ENCODE results near the gene GRHL3.
A peak's percentile ranks its signal among the peaks of the same experiment; 100 is the strongest.

Gene GRHL3

GRCh38 chr1:24391882-24392603 lies 72.9 kb downstream of the GRHL3 start:
- TF ChIP-seq CTCF (IDR thresholded peaks at IDR 0.05; ENCODE audit: low read depth, low read length, missing control alignments), result peak; percentile 82
- in situ Hi-C loops (cut with HindIII; ENCODE audit: low sequenced_read_pairs), result loop anchor here (5.0 kb wide), 3 partner anchors 85 to 245 kb away; no protein-coding TSS in a partner anchor

GRCh38 chr1:24392604-24392946 lies 73.4 kb downstream of the GRHL3 start:
- H3K4me3 ChIP-seq (ENCODE audit: low read depth, low read length), result no peak overlapping the region
- no peak for DNase-seq (ENCODE audit: low read depth)
- in situ Hi-C loops (cut with HindIII; ENCODE audit: low sequenced_read_pairs), result loop anchor here (5.0 kb wide), 3 partner anchors 85 to 245 kb away; no protein-coding TSS in a partner anchor
- no peak for TF ChIP-seq CTCF (IDR thresholded peaks at IDR 0.05; ENCODE audit: low read depth, low read length, missing control alignments)

More at GRCh38 chr1:24391882-24392603, 72.9 kb downstream of the GRHL3 start:
- DNase-seq (ENCODE audit: low read depth), result no peak
- H3K4me3 ChIP-seq (ENCODE audit: low read depth, low read length), result no peak overlapping the region

GRCh38 chr1:24392982-24393650 lies 74.0 kb downstream of the GRHL3 start:
- no peak for DNase-seq (ENCODE audit: low read depth)
- no peak overlapping the region for H3K4me3 ChIP-seq (ENCODE audit: low read depth, low read length)
- TF ChIP-seq CTCF (IDR thresholded peaks at IDR 0.05; ENCODE audit: low read depth, low read length, missing control alignments), result no peak
- in situ Hi-C loops (cut with HindIII; ENCODE audit: low sequenced_read_pairs), result loop anchor here (5.0 kb wide), 3 partner anchors 86 to 244 kb away; no protein-coding TSS in a partner anchor

- in situ Hi-C loops (cut with HindIII; ENCODE audit: low sequenced_read_pairs), result loop anchor here (5.0 kb wide), 3 partner anchors 87 to 243 kb away; no protein-coding TSS in a partner anchor
- H3K4me3 ChIP-seq (ENCODE audit: low read depth, low read length), result no peak overlapping the region
- no peak for TF ChIP-seq CTCF (IDR thresholded peaks at IDR 0.05; ENCODE audit: low read depth, low read length, missing control alignments)
- DNase-seq (ENCODE audit: low read depth), result no peak
Measured at GRCh38 chr1:24393892-24394291, 74.7 kb downstream of the GRHL3 start.

GRCh38 chr1:24400065-24400464 lies 80.9 kb downstream of the GRHL3 start:
- no peak for DNase-seq (ENCODE audit: low read depth)
- in situ Hi-C loops (cut with HindIII; ENCODE audit: low sequenced_read_pairs), result no loop called here
- no peak for TF ChIP-seq CTCF (IDR thresholded peaks at IDR 0.05; ENCODE audit: low read depth, low read length, missing control alignments)
- H3K4me3 ChIP-seq (ENCODE audit: low read depth, low read length), result no peak overlapping the region

- in situ Hi-C loops (cut with HindIII; ENCODE audit: low sequenced_read_pairs), result no loop called here
- DNase-seq (ENCODE audit: low read depth), result no peak
- no peak for TF ChIP-seq CTCF (IDR thresholded peaks at IDR 0.05; ENCODE audit: low read depth, low read length, missing control alignments)
- no peak overlapping the region for H3K4me3 ChIP-seq (ENCODE audit: low read depth, low read length)
Measured at GRCh38 chr1:24403806-24404205, 84.6 kb downstream of the GRHL3 start.
